Measurements from ENCODE around the gene FAM216A. TPM values are rescaled to one million over a fixed set of nuclear protein-coding genes. Genes with fewer than 3 reads are reported as not detected.
"Not testable (repeated sequence)": the region's sequence is repeated elsewhere in the genome, so short reads cannot be mapped to it uniquely, and the experiment has no call there.

Gene FAM216A
- polyA plus RNA-seq, 1 experiment, result 13.0 TPM

DNA sequence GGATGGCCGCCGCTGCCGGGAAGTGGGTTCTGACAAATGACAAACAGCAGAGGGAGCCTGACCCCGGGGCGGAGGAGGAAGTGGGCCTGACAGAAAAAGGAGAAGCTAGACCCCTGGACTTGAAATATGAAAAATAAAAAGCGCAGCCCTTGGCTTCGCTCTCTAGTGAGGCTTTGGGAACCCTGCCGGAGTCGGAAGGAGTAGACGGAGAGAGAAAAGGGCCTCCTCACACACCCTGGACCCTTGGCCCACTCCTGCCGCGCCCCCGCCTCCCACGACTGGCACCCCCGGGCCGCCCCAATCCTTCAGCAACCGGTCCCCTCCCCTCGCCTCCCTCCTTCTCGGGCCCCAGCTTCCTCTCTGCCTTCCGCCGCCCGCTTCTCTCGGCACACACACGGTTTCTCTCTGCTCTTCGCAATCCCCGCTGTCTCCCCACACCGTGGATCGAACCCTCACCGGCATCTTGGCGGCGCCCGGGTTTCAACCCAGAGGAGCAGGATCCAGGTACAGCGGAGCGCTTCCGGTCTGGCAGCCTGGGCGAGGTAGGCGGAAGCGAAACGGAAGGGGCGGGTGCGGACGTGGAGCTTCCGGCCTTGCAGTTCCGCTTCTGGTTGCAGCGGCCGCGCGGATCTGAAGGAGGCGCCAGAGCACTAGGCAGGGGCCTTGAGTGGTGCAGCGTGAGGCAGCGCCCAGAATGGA, 18.7 kb upstream of the FAM216A start, which contains the start of gene ARPC3:
ARPC3 (minus strand) TSS at position 539 of the 699 bp plus-strand sequence; CDS start at position 462, 77 bp downstream.
- Histone ChIP-seq H3K4me3 (ENCODE audit: low read depth, low read length) (peak within 1 kb of the TSS; percentile 100), H3K27me3 (ENCODE audit: control insufficient read depth, insufficient read depth, low read length) (no peaks in the 10 kb centered on the region), H3K36me3 (ENCODE audit: control insufficient read depth, insufficient read depth, low read length) (peaks cover 4% of the 10 kb centered on the region; the same call in 1 of the 2 replicates)
- DNase-seq (ENCODE audit: low read depth), result peak; percentile 61
- POLR2A ChIA-PET, result interaction anchor here (0.6 to 1.2 kb wide), 5 partner anchors 12 to 150 kb away, joined by 3 to 8 read pairs (median 5); partner anchors contain the start of genes FAM216A and GPN3
- CTCF ChIA-PET, result interaction anchor here (0.6 to 7.1 kb wide), 37 partner anchors 8 to 465 kb away, joined by 3 to 106 read pairs (median 4); partner anchors contain the start of genes FAM216A, GPN3, RAD9B and VPS29
- TF ChIP-seq, protein P1, sequence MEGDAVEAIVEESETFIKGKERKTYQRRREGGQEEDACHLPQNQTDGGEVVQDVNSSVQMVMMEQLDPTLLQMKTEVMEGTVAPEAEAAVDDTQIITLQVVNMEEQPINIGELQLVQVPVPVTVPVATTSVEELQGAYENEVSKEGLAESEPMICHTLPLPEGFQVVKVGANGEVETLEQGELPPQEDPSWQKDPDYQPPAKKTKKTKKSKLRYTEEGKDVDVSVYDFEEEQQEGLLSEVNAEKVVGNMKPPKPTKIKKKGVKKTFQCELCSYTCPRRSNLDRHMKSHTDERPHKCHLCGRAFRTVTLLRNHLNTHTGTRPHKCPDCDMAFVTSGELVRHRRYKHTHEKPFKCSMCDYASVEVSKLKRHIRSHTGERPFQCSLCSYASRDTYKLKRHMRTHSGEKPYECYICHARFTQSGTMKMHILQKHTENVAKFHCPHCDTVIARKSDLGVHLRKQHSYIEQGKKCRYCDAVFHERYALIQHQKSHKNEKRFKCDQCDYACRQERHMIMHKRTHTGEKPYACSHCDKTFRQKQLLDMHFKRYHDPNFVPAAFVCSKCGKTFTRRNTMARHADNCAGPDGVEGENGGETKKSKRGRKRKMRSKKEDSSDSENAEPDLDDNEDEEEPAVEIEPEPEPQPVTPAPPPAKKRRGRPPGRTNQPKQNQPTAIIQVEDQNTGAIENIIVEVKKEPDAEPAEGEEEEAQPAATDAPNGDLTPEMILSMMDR (IDR thresholded peaks at IDR 0.05; ENCODE audit: insufficient read depth, low read depth, low read length), result peak; percentile 94

DNA sequence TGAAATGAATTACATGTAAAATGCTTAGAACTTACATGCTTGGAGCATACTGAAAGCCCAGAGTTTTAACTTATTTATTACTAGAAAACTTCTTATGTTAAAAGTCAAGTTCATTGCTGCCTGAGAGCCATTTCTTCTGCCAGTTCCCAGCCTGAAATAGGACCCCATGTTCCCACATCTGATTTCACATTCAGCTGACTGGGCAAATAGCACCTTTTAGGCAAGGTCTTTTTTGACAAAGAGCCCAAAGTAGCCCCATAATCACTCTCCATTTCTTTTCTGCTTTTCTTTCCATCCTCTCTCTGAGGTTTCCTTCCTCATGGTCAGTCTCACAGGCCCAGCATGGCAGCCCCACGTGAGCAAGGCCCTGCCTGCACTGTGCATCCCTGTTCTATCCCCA, 17.4 kb upstream of the FAM216A start:
- POLR2A ChIA-PET, result no interaction called here
- H3K36me3 ChIP-seq (ENCODE audit: control insufficient read depth, insufficient read depth, low read length), result peaks cover 2% of the 10 kb centered on the region; the same call in 1 of the 2 replicates
- TF ChIP-seq, protein P1 (IDR thresholded peaks at IDR 0.05; ENCODE audit: insufficient read depth, low read depth, low read length), result no peak
- no peaks in the 10 kb centered on the region for H3K27me3 ChIP-seq (ENCODE audit: control insufficient read depth, insufficient read depth, low read length)
- H3K4me3 ChIP-seq (ENCODE audit: low read depth, low read length), result no peak overlapping the region
- CTCF ChIA-PET, result interaction anchor here (0.7 to 7.1 kb wide), 10 partner anchors 17 to 437 kb away, joined by 3 to 106 read pairs (median 6); partner anchors contain the start of genes FAM216A and GPN3
- DNase-seq (ENCODE audit: low read depth), result no peak

DNA sequence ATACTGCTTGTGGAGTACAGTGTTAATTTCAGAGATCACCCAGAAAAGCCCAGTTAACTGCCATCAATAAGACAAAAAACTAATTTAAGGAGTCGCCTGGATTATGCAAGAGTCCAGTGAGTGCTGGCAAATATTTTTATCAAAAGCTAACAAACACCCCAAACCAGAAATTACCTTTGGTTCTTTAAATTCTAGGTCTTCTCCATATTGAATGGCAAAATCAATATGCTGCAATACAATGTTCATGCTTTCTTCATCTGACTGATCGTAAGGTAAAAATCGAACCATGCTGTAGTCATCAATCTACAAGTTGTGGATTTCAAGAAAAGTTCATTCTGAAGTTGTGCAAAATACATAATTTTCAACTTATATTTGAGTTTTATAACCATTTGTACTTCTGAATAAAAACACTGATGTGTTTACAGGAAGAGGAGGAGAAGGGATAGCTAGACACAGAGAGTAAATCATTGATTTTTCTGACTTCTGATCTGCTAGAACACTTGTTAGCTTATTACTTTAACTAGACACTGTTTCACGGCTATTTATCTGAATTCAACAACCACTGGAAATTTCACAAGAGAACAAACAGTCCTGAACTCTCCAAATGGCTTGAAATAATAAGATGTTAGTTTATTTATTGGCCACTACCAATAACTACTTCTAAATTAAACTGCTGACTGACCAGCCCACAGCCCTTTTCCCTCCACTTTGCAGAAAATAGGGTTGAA, 14.9 kb upstream of the FAM216A start:
- POLR2A ChIA-PET, result interaction anchor here (0.6 kb wide), 1 partner anchor 14 kb away, joined by 6 read pairs; the partner anchor contains the start of gene GPN3
- CTCF ChIA-PET, result interaction anchor here (0.9 to 7.1 kb wide), 4 partner anchors 15 to 434 kb away, joined by 4 to 106 read pairs (median 20); partner anchors contain the start of genes FAM216A and GPN3
- no peak for DNase-seq (ENCODE audit: low read depth)
- TF ChIP-seq, protein P1 (IDR thresholded peaks at IDR 0.05; ENCODE audit: insufficient read depth, low read depth, low read length), result no peak
- no peaks in the 10 kb centered on the region; the same call in 1 of the 2 replicates for H3K36me3 ChIP-seq (ENCODE audit: control insufficient read depth, insufficient read depth, low read length)
- H3K4me3 ChIP-seq (ENCODE audit: low read depth, low read length), result no peak overlapping the region
- no peaks in the 10 kb centered on the region for H3K27me3 ChIP-seq (ENCODE audit: control insufficient read depth, insufficient read depth, low read length)

DNA sequence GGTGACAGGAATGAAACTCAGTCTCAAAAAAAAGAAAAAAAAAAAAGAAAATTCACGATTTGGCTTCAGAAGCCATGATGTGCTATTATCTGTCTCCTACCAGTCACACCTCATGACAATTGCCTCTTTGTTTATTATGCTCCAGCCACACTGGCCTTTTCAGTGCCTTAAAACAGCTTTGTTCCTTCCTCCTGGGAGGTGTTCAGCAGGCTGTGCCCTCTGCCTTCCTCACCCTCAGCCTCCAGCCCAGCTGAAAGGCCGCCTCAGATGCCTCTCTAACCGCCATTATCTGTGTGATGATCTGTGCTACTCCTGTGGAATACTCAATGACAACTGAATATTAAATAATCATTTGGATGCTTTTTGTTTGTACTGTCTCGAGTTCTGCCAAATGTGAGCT, 9.9 kb upstream of the FAM216A start:
- H3K4me3 ChIP-seq (ENCODE audit: low read depth, low read length), result no peak overlapping the region
- H3K27me3 ChIP-seq (ENCODE audit: control insufficient read depth, insufficient read depth, low read length), result no peaks in the 10 kb centered on the region
- CTCF ChIA-PET, result interaction anchor here (2.5 kb wide), 1 partner anchor 9 kb away, joined by 18 read pairs; the partner anchor contains the start of gene ARPC3
- no peaks in the 10 kb centered on the region for H3K36me3 ChIP-seq (ENCODE audit: control insufficient read depth, insufficient read depth, low read length)
- POLR2A ChIA-PET, result interaction anchor here (0.7 kb wide), 1 partner anchor 459 kb away, joined by 6 read pairs; no protein-coding TSS in a partner anchor
- DNase-seq (ENCODE audit: low read depth), result no peak
- TF ChIP-seq, protein P1 (IDR thresholded peaks at IDR 0.05; ENCODE audit: insufficient read depth, low read depth, low read length), result no peak

DNA sequence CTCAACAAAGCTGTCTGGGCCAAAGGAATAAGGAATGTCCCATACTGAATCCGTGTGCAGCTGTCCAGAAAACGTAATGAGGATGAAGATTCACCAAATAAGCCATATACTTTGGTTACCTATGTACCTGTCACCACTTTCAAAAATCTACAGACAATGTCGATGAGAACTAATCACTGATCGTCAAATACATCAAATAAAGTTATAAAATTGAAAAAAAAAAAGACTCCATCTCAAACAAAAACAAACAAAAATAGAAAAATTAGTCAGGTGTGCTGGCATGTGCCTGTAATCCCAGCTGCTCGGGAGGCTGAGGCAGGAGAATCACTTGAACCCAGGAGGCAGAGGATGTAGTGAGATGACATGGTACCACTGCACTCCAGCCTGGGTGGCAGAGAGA, 7.5 kb upstream of the FAM216A start:
- H3K4me3 ChIP-seq (ENCODE audit: low read depth, low read length); H3K36me3 ChIP-seq (ENCODE audit: control insufficient read depth, insufficient read depth, low read length); DNase-seq (ENCODE audit: low read depth); H3K27me3 ChIP-seq (ENCODE audit: control insufficient read depth, insufficient read depth, low read length); POLR2A ChIA-PET: not testable (repeated sequence)
- CTCF ChIA-PET, result interaction anchor here (1.3 kb wide), 1 partner anchor 11 kb away, joined by 6 read pairs; the partner anchor contains the start of gene ARPC3
